GM21529 (cell line): ENCODE data around the gene CORO2B.
"Not testable (repeated sequence)": the region's sequence is repeated elsewhere in the genome, so short reads cannot be mapped to it uniquely, and the experiment has no call there.

ENCODE experiments used
- ATAC-seq: cut with Tn5 transposase; IDR thresholded peaks from one replicate; pipeline ENCODE4 v1.9.1; 2021; ENCODE audit not compliant: unreplicated experiment

Gene CORO2B

DNA sequence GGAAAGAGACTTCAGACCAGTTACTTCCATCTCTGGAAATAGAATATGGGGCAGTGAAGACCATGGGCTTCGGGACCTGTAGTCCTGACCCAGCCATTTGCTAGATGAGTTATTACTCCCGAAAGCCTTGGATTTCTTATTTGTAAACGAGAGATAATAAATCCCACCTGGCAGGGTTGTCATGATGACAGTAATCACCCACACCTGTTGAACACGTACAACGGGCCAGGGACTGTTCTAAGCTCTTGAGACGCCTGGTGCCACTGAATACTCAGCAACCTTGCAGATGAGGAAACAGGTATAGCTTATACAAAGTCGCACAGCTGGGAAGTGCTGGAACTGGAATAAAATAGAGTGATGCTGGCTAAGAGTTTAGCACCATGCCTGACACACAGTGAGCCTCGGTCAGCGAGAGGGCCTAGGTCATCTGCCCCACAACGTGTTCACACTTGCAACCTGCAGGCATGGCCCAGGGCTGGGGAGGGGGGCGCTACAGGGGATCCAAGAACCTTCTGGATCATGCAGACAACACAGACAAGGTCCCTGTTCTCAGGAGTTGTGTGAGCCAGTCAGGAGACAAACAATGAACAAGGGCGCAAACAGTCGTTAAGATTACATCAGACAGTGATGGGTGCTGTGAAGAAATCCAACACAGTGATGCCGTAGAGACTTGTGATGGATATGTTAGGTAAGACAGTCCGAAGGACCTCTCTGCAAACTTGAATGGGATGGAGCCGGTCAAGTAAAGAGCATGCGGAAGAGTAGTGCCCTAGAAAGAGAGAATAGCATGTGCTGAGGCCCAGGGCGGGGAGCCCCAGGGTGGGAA lies 89.2 kb downstream of the CORO2B start:
- ATAC-seq, result no peak

DNA sequence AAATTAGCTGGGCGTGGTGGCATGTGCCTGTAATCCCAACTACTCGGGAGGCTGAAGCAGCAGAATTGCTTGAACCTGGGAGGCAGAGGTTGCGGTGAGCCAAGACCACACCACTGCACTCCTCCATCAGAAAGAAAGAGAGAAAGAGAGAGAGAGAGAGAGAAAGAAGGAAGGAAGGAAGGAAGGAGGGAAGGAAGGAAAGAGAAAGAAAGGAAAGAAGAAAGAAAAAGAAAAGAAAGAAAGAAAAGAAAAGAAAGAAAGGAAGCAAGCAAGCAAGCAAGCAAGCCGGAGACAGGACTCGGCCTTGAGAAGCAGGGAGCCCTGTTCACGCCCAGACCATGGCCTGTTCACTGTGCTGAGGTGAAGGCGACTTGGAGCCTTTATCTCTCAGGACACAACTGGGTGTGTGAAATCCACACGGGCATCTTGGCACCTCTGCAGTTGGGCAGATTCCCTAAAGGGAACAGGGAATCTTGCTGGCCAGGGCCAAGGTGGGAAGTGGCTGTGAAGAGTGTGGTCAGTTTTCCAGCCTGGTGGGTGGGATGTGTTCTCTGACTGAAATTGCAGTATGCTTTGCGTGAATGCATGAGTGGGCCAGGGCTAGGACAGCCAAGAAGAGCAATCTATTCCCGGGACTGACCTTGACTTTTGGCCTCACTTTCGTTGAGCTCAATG lies 90.3 kb downstream of the CORO2B start:
- ATAC-seq, result no peak

DNA sequence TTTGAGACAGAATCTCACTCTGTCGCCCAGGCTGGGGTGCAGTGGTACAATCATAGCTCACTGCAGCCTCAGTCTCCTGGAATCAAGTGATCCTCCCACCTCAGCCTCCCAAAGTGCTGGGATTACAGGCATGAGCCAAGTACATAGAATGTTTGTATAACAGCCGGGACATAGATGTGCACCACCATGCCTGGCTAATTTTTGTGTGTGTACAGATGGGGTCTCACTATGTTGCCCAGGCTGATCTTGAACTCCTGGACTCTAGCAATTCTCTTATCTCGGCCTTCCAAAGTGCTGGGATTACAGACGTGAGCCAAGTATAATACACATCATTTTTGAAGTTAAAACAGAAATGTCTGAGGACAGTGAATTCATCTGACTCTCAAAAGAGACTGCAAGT lies 93.5 kb downstream of the CORO2B start:
- no peak for ATAC-seq

DNA sequence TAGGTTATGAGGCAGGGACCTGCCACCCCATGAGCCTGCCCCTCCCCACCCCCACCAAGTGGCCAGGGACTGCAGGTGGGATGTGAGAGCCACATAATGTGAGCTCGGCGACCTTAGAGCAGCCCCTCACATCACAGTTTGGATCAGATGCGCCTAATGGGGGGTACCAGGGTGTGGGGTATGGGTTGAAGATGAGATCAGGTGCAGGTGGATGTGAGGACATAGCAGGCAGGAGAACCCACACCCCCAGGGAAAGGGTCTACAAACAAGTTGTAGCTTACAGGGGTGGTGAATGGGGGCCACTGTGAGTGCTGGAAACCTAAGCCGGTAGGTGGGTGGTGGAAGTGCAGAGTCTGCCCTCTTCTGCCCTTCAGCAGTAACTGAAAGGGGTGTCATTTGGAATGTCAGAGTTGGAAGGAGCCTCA lies 94.0 kb downstream of the CORO2B start:
- ATAC-seq, result no peak

DNA sequence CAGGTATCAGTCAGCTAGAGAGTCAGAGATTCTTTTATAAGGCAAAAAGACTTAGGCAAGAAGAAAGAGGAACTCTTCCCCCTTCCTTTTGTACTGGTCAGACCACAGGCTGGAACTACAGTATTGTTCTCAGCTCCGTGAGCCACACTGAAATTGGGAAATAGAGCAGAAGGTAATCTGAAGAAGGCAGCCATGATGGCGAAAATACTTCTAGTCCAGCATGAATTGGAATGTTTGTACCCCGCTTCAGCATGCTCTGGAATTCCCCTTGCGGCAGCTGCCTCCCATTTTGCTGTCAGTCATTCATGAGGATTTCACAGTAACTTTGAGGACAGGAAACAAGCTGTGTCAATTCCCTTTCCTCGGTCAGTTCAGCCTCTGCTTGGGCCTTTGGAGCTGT lies 96.2 kb downstream of the CORO2B start:
- ATAC-seq, result no peak

DNA sequence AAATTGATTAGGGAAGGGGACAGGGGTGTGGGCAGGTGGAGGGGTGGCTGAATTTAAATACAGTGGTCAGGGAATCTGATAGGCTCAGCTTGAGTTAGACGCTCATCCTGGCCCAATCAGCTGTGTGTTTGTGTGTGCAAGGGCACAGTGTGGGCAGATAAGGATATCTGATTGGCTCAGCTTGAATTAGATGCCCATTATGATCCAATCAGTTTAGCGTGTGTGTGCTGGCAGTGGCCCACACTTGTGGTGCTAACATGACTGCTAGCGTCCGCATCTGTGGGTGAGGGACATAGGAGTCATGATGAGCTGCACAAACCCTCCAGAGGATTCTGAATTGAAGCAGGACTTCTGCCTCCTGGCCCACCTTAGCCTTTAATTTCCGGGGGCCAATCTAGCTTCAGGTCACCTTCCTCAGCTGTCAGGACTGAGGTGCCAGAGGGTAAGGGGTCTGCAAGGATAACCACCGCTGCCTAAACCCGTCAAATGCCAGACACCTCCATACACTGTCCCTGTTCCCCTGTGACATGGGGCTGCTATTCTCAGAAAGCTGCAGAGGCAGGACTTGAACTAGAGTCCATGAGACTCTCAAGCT lies 97.3 kb downstream of the CORO2B start:
- ATAC-seq, result no peak

DNA sequence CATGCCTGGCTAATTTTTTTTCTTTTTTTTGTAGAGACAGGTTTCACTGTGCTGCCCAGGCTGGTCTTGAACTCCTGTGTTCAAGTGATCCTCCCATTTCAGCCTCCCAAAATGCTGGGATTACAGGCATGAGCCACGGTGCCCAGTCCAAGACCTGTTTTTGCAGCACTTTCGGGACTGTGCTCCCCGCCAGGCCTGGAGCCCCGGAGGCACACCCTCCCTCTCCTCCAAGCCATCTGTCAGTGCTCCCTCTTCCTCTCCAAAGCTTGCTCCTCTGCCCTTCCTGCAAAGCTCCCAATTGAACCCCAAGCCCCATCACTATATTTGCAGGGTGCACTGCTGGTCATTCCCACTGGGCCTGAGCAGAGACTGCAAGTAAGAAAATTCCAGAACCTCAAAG lies 98.1 kb downstream of the CORO2B start:
- no peak for ATAC-seq

DNA sequence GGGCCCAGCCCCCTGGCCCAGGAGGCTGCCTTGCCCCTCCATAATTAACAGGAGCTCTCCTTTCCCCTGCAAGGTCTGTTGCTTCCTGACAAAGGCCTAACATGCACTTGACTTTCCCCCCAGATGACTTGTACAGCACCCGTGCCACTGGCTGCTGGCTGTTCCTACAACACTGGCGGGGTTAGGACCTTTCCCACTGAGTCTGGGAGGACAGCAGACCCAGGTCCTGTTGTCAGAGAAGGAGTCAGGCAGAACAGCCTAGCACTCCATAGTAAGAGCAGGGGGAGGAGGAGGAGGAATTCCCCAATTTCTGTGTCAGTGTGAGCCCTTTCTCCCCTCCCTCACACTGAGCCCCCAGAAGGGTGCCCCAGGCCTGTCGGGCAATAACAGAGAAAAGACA lies 99.2 kb downstream of the CORO2B start:
- no peak for ATAC-seq

DNA sequence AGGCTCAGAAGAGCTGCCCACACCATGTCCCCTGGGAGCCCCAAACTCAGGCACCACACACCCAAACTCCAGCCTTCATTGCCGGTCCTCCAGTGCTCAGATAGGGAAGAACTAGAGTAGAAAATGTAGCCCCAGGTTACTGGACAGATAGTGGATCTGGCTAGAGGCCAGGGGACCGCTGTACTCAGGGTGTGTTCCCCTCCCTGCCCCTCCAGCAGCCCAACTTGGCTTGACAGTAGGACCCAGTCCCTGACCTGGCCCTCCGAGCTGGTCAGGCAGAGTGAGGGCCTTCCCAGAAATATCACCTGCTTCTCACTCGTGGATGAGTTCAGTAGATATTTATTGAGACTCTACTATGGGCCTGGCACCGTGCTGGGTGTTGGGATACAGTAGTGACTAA lies 100.0 kb downstream of the CORO2B start:
- no peak for ATAC-seq

DNA sequence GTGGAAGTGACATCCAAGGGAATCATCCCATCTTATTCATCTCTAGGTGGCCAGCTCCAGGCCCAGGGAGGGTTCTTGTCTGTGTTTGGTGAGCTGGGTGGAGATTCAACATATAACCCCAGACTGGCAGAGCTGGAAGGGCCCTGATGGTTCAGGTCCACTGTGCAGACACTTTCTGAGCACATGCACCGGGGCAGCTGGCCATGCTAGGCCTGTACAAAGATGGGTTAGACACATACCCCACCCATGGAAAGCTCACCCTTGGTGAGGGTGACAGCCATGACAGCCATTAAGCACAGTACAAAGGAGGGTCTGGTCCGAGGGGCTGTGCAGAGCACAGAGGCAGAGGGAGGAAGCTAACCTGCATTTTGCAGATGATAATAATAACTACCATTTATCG lies 100.4 kb downstream of the CORO2B start:
- no peak for ATAC-seq

DNA sequence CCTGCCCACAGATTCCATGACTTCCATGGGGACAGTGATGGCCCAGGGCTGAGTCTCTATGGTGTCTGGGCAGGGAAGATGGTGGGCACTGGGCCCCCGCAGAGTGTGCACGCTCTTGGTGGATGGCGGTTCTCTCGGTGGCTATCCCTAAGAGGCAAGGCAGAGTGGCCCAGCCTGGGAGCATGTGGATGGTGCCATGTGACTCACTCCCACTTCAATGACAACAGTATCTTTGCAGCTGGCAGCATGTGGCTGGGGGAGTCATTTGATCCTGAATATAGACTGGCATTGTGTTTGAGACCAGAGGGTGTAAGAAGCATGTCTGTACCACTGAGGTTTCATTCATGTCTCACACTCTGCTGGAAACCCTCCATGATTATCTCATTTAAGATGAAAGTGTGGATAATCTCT lies 101.2 kb downstream of the CORO2B start:
- ATAC-seq, result no peak

DNA sequence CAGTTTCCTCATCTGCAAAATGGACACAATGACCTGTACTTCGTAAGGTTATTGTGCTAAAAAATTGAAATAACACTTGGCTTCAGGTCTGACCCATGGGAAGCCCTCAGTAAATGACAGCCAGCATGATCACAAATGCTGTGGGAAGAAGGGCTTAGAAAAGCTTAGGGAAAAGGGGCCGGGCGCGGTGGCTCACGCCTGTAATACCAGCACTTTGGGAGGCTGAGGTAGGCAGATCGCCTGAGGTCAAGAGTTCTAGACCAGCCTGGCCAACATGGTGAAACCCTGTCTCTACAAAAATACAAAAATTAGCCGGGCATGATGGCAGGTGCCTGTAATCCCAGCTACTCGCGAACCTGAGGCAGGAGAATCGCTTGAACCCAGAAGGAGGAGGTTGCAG lies 102.0 kb downstream of the CORO2B start:
- ATAC-seq, result not testable (repeated sequence)

DNA sequence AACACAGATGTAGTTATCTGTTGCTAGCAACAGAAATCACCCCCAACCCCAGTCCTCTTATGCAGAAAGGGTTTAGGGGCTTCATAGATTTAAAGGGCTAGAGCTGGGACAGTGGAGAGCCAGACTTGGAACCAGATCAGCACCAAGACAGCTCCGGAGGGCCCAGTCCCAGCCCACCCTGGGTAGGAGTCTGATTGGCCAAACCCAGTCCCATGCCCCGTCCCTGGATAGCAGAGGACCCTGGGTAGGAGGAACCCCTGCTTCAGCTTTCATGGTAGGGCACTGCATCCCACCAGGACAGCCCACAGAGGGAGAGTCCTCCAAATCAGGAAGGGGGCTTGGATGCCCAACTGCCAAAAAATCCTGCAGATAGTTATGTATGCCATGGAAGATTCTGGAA lies 103.0 kb downstream of the CORO2B start:
- ATAC-seq, result no peak

DNA sequence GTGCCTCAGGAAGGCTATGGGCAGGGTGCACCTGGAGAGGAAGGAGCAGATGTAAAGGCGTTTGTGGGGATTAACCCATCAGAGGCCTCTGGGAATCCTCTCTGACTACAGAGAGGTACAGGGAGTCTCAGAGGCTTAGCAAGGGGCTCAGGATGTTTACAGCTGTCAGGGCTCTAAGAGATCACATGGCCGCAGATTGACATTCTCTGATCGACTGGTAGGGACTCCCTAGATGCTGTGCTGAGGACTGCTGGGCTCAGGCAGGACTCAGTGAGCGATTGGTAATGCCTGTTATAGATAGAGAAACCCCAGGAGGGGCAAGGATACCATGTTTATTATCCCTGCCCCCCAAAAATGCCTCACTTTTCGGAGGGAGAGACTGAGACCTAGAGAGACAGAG lies 103.5 kb downstream of the CORO2B start:
- no peak for ATAC-seq

DNA sequence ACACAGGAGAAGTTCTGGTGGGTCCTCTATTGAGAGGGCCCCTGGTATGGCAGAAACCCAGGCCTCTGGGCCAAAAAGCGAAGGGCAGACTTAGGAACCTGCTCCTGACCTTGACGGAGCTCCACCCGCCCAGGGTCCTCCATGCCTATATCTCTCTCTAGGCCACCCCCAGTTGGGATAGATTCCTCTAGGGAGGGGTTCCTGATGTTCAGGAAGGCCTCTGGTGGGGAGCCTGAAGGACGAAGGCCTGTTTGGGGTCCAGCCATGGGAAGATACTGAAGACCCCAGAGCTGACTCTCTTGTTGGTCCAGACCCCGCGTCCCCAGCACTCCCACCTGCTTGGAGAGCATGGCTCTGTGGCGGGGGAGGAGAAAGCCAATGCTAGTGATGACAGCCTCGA lies 104.2 kb downstream of the CORO2B start:
- no peak for ATAC-seq

DNA sequence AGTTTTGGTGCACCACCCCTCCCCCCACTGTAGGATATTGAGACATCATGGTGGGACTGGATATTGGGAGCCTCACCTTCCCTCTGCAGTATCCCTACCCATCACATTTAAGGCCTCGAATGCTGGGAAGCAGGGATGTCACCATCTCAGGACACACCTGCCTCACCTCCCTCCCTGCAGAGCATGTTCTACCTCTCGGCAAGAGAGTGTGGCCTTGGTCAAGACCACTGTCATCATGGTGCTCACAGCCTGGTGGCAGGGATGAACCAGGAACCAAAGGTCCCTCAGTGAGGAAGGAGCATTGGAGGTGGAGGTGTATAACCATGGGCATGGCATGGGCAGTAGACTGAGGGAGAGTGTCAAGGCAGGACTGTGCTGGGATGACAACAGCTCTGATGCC lies 104.8 kb downstream of the CORO2B start:
- no peak for ATAC-seq

DNA sequence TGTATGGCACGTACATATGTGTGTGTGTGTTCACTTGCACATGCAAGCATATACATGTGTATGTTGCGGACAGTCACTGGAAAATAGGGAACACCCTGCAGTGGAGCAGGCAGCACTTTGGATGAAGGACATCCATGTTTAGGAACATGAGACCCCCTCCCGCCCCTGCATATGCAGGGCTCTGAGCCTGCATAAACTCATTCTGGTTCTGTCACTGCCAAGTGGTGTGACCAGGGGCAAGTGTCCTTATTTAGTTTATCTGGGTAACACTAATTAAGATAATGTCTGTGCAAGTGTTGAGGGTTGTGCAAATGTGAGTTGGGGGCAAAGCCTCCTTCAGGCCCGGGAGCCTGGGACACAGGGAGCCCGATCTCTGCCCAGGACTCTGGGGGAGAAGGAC lies 105.7 kb downstream of the CORO2B start:
- ATAC-seq, result no peak

DNA sequence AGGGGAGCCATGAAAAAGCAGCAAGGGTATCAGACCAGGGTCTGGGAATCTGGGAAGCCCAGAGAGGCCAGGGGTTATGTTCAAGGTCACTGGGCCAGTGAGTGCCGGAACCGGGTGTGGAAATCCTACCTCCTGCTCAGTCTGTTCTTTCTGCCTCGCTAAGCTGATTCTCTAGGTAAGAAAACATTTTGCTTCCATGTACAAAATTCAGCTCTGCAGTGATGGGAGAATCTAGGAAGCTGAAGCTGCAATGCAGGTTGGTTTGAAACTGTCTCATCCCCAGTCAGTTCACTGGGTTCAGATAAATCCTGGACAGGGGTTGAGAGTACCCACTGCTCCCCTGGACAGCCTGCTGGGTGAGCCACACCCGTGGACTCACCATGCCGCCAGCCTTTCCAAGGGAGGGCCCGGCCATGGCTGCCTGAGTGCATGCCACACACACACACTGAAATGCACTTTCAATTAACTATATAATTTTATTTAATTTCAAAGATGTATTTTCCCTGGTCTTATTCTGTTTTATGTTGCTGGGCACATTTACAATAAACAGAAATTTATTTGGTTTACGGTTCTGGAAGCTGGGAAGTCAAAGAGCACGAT lies 108.4 kb downstream of the CORO2B start:
- ATAC-seq, result no peak

DNA sequence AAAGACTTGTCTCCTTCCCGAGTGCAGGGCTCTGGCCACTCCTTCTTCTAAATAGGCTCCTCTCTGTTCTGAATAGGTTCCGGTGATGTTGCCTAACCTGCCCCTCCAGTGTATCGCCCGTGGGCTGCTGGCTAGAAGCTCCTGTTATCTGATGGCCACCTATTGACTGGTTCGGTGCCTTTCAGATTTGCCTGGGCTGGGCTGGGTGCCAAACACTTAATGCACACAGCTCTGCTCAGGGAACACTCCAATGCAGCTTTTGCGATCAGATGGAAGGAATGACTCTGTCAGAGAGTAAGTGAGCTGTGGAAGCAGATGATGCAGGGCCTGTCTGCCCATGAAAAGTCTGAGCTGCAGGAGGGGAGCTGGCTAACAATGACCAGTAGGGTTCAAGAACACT lies 112.9 kb downstream of the CORO2B start:
- no peak for ATAC-seq

DNA sequence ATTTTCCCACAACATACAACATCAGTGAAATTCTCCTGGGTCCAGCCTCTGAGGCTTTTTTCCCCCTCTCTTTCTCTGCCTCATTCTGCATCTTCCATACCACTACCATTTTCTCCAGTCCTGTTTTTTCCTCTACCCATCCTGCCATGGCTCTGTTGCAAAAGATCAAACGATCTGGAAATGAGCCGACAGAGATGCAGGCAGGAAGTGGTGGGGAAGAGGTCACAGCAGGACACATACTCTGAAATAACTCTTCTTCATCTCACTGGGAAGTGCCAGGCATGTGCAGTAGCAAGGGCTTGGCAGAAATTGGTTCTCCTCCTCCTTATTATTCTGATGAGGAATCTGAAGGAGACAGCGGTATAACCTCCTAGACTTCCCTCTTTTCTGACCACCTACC lies 114.3 kb downstream of the CORO2B start:
- ATAC-seq, result no peak

DNA sequence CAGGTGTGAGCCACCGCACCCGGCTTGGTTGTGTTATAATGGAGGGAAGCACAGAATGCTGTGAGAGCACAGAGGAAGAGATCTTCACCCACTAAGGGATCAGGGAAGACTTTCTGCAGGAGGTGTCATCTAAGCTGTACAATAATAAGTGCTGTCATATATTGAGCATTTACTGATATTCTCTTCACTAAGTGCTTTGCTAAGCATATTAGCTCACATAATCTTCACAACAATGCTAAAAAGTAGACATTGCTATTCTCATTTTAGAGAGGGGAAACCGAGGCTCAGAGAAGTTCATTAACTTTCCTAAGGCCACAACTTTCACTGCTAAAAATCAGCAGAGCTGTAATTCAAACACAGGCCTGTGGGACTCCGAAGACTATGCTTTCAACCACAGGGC lies 115.3 kb downstream of the CORO2B start:
- no peak for ATAC-seq

DNA sequence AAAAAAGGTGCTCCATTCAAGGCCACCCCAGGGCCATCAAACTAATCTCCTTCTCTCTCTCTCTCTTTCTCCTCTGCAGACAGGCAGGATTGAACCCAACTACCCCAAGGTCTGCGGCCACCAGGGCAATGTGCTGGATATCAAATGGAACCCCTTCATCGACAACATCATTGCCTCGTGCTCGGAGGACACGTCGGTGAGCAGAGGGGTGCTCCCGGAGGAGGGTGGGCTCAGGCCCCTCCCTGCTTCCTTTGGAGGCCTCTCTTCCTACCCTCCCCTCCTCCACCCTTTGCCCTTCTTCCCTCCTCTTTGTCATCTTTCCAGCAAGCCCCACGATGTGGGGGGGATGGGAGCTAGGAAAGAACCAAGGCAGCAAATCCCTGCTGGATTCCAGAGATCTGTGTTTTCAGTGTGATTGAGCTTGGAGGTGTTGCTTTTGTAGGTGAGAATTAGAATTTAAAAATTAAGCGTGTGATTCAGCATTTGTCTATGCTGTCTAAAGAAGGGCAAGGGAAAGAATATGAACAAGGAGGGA lies 116.3 kb downstream of the CORO2B start:
- no peak for ATAC-seq
